Uterus (tissue), 2 donors: ENCODE data around the gene ATRAID.

Source experiments
- POLR2A ChIP-seq, 2 donors: fragments of 450-650 bp; IDR thresholded peaks; one replicate each; pipeline ENCODE4 v1.6.1; 2016; ENCODE audit warnings: antibody characterized with exemption in 2 of 2, mild to moderate bottlenecking in 1 of 2, moderate library complexity in 1 of 2
- TF ChIP-seq, protein P1 (sequence below), 4 experiments: fragments of 200-600 bp in 2 of 4; fragments of 450-650 bp in 2 of 4; sonication (generic) in 2 of 4; IDR thresholded peaks; one replicate each; pipeline ENCODE4 v1.5.1; 2016 to 2019; ENCODE audit warnings: antibody characterized with exemption in 4 of 4, mild to moderate bottlenecking in 2 of 4, moderate library complexity in 1 of 4

DNA sequence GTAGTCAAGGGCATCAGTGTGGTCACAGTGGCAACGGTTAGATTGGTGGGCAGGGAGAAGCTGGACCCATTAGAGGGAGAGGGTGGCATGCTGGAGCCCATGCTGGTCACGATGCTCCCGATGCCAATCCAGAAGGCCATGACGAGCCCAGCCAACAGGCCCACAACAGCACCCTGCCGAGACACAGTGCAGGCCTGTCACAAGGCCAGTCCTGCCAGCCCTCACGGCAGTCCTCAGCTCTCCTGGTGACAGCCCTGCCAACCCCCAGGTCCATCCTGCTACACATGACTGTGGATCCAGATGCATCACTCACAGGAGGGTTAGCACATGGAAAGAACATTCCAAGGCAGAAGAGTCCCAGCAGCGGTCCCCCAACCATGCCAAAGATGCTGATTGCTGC lies 10.2 kb upstream of the ATRAID start:
- TF ChIP-seq, protein P1, sequence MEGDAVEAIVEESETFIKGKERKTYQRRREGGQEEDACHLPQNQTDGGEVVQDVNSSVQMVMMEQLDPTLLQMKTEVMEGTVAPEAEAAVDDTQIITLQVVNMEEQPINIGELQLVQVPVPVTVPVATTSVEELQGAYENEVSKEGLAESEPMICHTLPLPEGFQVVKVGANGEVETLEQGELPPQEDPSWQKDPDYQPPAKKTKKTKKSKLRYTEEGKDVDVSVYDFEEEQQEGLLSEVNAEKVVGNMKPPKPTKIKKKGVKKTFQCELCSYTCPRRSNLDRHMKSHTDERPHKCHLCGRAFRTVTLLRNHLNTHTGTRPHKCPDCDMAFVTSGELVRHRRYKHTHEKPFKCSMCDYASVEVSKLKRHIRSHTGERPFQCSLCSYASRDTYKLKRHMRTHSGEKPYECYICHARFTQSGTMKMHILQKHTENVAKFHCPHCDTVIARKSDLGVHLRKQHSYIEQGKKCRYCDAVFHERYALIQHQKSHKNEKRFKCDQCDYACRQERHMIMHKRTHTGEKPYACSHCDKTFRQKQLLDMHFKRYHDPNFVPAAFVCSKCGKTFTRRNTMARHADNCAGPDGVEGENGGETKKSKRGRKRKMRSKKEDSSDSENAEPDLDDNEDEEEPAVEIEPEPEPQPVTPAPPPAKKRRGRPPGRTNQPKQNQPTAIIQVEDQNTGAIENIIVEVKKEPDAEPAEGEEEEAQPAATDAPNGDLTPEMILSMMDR (IDR thresholded peaks at IDR 0.05), result no peak
- TF ChIP-seq POLR2A (IDR thresholded peaks at IDR 0.05), result no peak
